Heart left ventricle (tissue), 13 donors: Measurements from ENCODE around the gene C2CD5.

Experiments
- CTCF ChIP-seq, 12 donors: fragments of 200-600 bp; sonication (generic) in 4 of 12; IDR thresholded peaks; one replicate each; pipeline versions ENCODE4 v1.5.0 to v1.8.0; 2018 to 2022; ENCODE audit warnings: antibody characterized with exemption in 12 of 12, mild to moderate bottlenecking in 5 of 12
- POLR2A ChIP-seq, 2 donors: fragments of 450-650 bp; IDR thresholded peaks; one replicate each; pipeline ENCODE4 v1.6.1; 2017; ENCODE audit warnings: antibody characterized with exemption in 2 of 2, mild to moderate bottlenecking in 2 of 2, moderate library complexity in 2 of 2
- donor health status: ischemic (EF 13 %, LVEDD 7.1; RV severe dilation, severe dysfunction).
- donor health status: DM: no; HTN: yes; CAD: no.
- donor health status: DM: no; HTN: no; CAD: no.
- donor health status: ischemic (EF 25% LVEDD 6.9; RV normal size, moderate dysfunction).
- donor health status: ischemic (EF 25% LVEDD 5.7; RV mildly dilated, moderate dysfunction).
- donor health status: ischemic (EF 35%, LVEDD 5.7; RV mildly dilated, moderate dysfunction).
- donor health status: nonischemic (EF 11% LVEDD 7.7; RV severe dilation, severe dysfunction).
- donor health status: DM: yes; HTN: yes; CAD: no.
- donor health status: PGD.
- donor health status: ischemic (EF 29% LVEDD 5.4; RV normal size, mild dysfunction).
- donor health status: nonischemic (EF 23%, LVEDD 6.1; RV moderate dilation, normal function).

- no peak for TF ChIP-seq CTCF (IDR thresholded peaks at IDR 0.05)
- TF ChIP-seq POLR2A (IDR thresholded peaks at IDR 0.05) = no peak
Observed at GRCh38 chr12:22467190-22467589, 77.2 kb downstream of the C2CD5 start.
